B cell (primary cell): ENCODE data around the gene LIMCH1. TPM values are rescaled to one million over a fixed set of nuclear protein-coding genes. Genes with fewer than 3 reads are reported as not detected.

Experiments
- ATAC-seq: fragments of 200-7000 bp; cut with Tn5 transposase; one replicate; pipeline ENCODE4 v1.10.0; 2021; ENCODE audit warnings: low read depth, mild to moderate bottlenecking, moderate number of reproducible peaks, moderate library complexity
- CTCF ChIA-PET: fragments of 350-600 bp; sonication (Branson Sonifier 250); formaldehyde crosslinking; loops from one replicate; lab custom pipeline; 2021; ENCODE audit warnings: antibody characterized with exemption, inconsistent platforms; lab: Charles Lee
- POLR2A ChIA-PET: fragments of 350-600 bp; sonication (Branson Sonifier 250); formaldehyde crosslinking; loops from one replicate; lab custom pipeline; 2021; ENCODE audit warnings: antibody characterized with exemption; lab: Charles Lee
- DNase-seq: peaks from one replicate; pipeline ENCODE4 v3.0.0; 2013
- H2AFZ ChIP-seq: 2 replicates; pipeline ENCODE4 v1.6.1; 2012; ENCODE audit warnings: mild to moderate bottlenecking, low read depth, low read length; ENCODE audit not compliant: insufficient read depth, poor library complexity, severe bottlenecking
- H3K27ac ChIP-seq, 2 donors: 1 replicate in 1 of 2; 2 replicates in 1 of 2; pipeline ENCODE4 v1.5.1; 2012 to 2013; ENCODE audit warnings: low read length in 2 of 2, mild to moderate bottlenecking in 2 of 2, moderate library complexity in 1 of 2
- H3K27me3 ChIP-seq, 4 experiments: fragments of 200-600 bp in 1 of 4; sonication (generic) in 1 of 4; replicated peaks in 1 of 4; 1 replicate in 2 of 4; 2 replicates in 2 of 4; pipeline versions ENCODE4 v1.6.1 to v1.7.0; 2013 to 2016; ENCODE audit warnings: low read length in 3 of 4, mild to moderate bottlenecking in 2 of 4, mixed read lengths in 1 of 4, moderate library complexity in 1 of 4; ENCODE audit not compliant: insufficient read depth in 4 of 4, control insufficient read depth in 3 of 4; ENCODE audit errors: control extremely low read depth in 1 of 4
- H3K36me3 ChIP-seq, 2 experiments: replicated peaks in 1 of 2; 1 replicate in 1 of 2; 2 replicates in 1 of 2; pipeline versions ENCODE4 v1.6.1 to v1.7.1; 2013; ENCODE audit warnings: low read length in 1 of 2; ENCODE audit not compliant: insufficient read depth in 2 of 2, control insufficient read depth in 1 of 2; ENCODE audit errors: control extremely low read depth in 1 of 2, extremely low read depth in 1 of 2
- H3K4me1 ChIP-seq, 2 donors: fragments of 200-600 bp in 1 of 2; sonication (generic) in 1 of 2; 1 replicate in 1 of 2; 2 replicates in 1 of 2; pipeline versions ENCODE4 v1.5.1 to v1.6.1; 2013 to 2017; ENCODE audit warnings: low read length in 2 of 2; ENCODE audit not compliant: control insufficient read depth in 2 of 2, insufficient read depth in 2 of 2
- H3K4me2 ChIP-seq: replicated peaks from 2 replicates; pipeline ENCODE3; 2012; ENCODE audit warnings: mild to moderate bottlenecking, low read depth, low read length; ENCODE audit not compliant: poor library complexity, severe bottlenecking
- H3K4me3 ChIP-seq, 5 experiments: fragments of 200-600 bp in 1 of 5; sonication (generic) in 1 of 5; 1 replicate in 3 of 5; 2 replicates in 2 of 5; pipeline versions ENCODE4 v1.5.1 to v1.7.0; 2011 to 2016; ENCODE audit warnings: low read length in 4 of 5, mild to moderate bottlenecking in 4 of 5, low read depth in 2 of 5, control low read depth in 1 of 5, moderate library complexity in 1 of 5; ENCODE audit not compliant: insufficient read depth in 1 of 5; ENCODE audit errors: control extremely low read depth in 1 of 5, extremely low read depth in 1 of 5
- H3K79me2 ChIP-seq: fragments of 200-600 bp; sonication (generic); one replicate; pipeline ENCODE4 v1.6.0; 2016; ENCODE audit warnings: low read length; ENCODE audit not compliant: control insufficient read depth, insufficient read depth
- H3K9ac ChIP-seq: fragments of 200-600 bp; sonication (generic); 2 replicates; pipeline ENCODE4 v1.6.1; 2017; ENCODE audit warnings: mild to moderate bottlenecking, low read length, moderate library complexity
- H3K9me3 ChIP-seq, 3 donors: one replicate each; pipeline versions ENCODE4 v1.6.1 to v1.7.1; 2013; ENCODE audit warnings: low read length in 2 of 3; ENCODE audit not compliant: control insufficient read depth in 2 of 3, insufficient read depth in 1 of 3; ENCODE audit errors: control extremely low read depth in 1 of 3
- H4K20me1 ChIP-seq: 2 replicates; pipeline ENCODE4 v1.6.0; 2012; ENCODE audit warnings: mild to moderate bottlenecking, low read length; ENCODE audit not compliant: insufficient read depth, control insufficient read depth, poor library complexity, severe bottlenecking
- H3K27ac Mint-ChIP-seq: one replicate; pipeline ENCODE4 v1.8.0; 2021; ENCODE audit warnings: mixed read lengths
- H3K27me3 Mint-ChIP-seq: one replicate; pipeline ENCODE4 v1.8.0; 2021; ENCODE audit warnings: mixed read lengths
- H3K4me1 Mint-ChIP-seq: one replicate; pipeline ENCODE4 v1.8.0; 2021; ENCODE audit warnings: mixed read lengths
- H3K4me3 Mint-ChIP-seq: one replicate; pipeline ENCODE4 v1.8.0; 2021; ENCODE audit warnings: mixed read lengths
- H3K9me3 Mint-ChIP-seq: one replicate; pipeline ENCODE4 v1.8.0; 2022; ENCODE audit warnings: mixed read lengths; ENCODE audit not compliant: insufficient read depth
- EZH2 ChIP-seq: IDR thresholded peaks from 2 replicates; pipeline ENCODE4 v1.6.1; 2012; ENCODE audit warnings: borderline replicate concordance, low read depth, mild to moderate bottlenecking, moderate library complexity, low read length; ENCODE audit not compliant: insufficient read depth, poor library complexity, severe bottlenecking
- WGBS: methylation state at CpG from one replicate; pipeline ENCODE4 v1.1.5; 2013; ENCODE audit warnings: missing lambda C conversion rate; ENCODE audit not compliant: insufficient coverage; 5-methylcytosine and 5-hydroxymethylcytosine counted together
- intact Hi-C: fragments of 100-400 bp; cut with micrococcal nuclease; formaldehyde crosslinking; loops from one replicate; pipeline ENCODE4 v1.10.0; 2022
- polyA plus RNA-seq: library from polyadenylated mRNA; depleted of rRNA; stranded (reverse); fragments of >200 nt; gene quantifications from 2 replicates; pipeline ENCODE4 v1.2.3, GENCODE V29; 2012
- total RNA-seq, 2 donors: library from RNA; stranded (reverse); fragments of 120-200 nt in 1 of 2; gene quantifications; 1 replicate in 1 of 2; 2 replicates in 1 of 2; pipeline versions ENCODE4 v1.2.3 to v1.2.4, GENCODE V29; 2013 to 2022
- TF ChIP-seq, protein P1 (sequence below): fragments of 200-600 bp; IDR thresholded peaks from one replicate; pipeline ENCODE4 v1.8.0; 2022; ENCODE audit warnings: antibody characterized with exemption, mild to moderate bottlenecking

LIMCH1 gene
- total and polyA plus RNA-seq, 2 donors (not counting 1 experiment from before 2014, with no cell fraction given): not detected

DNA sequence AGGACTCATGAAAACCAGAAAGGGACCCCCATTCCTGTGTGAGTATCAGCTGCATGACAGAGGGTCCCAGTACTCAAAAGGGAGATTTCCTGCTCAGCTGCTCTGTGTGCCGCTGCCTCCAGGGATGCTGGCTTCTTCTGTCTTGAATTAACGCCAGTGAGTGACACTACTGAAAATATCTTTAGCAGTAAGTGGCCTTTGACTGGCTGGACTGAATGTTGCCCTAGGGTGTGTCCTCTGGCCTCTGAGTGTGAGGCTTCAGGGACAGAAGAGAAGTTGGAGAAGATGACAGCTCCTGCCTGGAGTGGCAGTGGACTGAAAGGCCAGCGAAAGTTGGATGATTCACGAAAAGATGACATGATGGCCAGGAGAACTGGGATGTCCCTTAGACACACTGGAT, 95.4 kb downstream of the LIMCH1 start:
- Histone ChIP-seq H3K9me3 (no peaks in the 10 kb centered on the region), H3K4me1 (no peaks in the 10 kb centered on the region), H3K9ac (no peak overlapping the region), H3K4me3 (no peak overlapping the region), H3K27me3 (no peaks in the 10 kb centered on the region), H3K4me2 (no peak overlapping the region), H3K79me2 (no peaks in the 10 kb centered on the region), H4K20me1 (no peaks in the 10 kb centered on the region), H2AFZ (no peak overlapping the region), H3K27ac (no peak overlapping the region), H3K36me3 (no peaks in the 10 kb centered on the region)
- H3K4me1 Mint-ChIP-seq: no peaks in the 10 kb centered on the region
- ATAC-seq (no peak), DNase-seq (no peak)
- no peak overlapping the region for H3K27ac Mint-ChIP-seq
- H3K27me3 Mint-ChIP-seq: peaks cover 10% of the 10 kb centered on the region
- TF ChIP-seq EZH2: no peak
- TF ChIP-seq, protein P1, sequence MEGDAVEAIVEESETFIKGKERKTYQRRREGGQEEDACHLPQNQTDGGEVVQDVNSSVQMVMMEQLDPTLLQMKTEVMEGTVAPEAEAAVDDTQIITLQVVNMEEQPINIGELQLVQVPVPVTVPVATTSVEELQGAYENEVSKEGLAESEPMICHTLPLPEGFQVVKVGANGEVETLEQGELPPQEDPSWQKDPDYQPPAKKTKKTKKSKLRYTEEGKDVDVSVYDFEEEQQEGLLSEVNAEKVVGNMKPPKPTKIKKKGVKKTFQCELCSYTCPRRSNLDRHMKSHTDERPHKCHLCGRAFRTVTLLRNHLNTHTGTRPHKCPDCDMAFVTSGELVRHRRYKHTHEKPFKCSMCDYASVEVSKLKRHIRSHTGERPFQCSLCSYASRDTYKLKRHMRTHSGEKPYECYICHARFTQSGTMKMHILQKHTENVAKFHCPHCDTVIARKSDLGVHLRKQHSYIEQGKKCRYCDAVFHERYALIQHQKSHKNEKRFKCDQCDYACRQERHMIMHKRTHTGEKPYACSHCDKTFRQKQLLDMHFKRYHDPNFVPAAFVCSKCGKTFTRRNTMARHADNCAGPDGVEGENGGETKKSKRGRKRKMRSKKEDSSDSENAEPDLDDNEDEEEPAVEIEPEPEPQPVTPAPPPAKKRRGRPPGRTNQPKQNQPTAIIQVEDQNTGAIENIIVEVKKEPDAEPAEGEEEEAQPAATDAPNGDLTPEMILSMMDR: no peak
- no peak overlapping the region for H3K4me3 Mint-ChIP-seq
- ChIA-PET POLR2A (no interaction called here), CTCF (no interaction called here)
- intact Hi-C loops: no loop called here
- no peaks in the 10 kb centered on the region for H3K9me3 Mint-ChIP-seq
- 100% methylated on average over 3 of the region's 4 CpGs for WGBS

DNA sequence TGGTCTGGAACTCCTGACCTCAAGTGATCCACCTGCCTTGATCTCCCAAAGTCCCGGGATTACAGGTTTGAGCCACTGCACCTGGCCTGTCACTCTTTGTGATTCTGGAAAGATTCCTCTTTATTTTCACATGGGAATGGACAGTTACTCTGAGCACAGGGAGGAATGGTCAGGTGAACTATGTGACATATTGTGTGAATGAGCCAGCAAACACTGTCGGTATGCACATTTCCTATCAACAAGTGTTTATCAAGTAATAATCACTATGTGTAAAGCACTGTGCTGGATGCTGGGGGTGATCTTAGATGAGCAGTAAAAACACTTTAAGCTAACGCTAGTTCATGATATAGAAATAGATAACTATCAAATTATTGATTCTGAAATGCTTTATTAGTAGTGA, 97.5 kb downstream of the LIMCH1 start:
- Mint-ChIP-seq H3K9me3 (no peaks in the 10 kb centered on the region), H3K27ac (no peak overlapping the region), H3K4me1 (no peaks in the 10 kb centered on the region), H3K4me3 (no peak overlapping the region), H3K27me3 (peaks cover 26% of the 10 kb centered on the region)
- H4K20me1 ChIP-seq: no peaks in the 10 kb centered on the region
- ATAC-seq: no peak
- H3K4me1 ChIP-seq: no peaks in the 10 kb centered on the region
- H3K36me3 ChIP-seq: no peaks in the 10 kb centered on the region
- no peaks in the 10 kb centered on the region for H3K79me2 ChIP-seq
- POLR2A ChIA-PET: no interaction called here
- no peak overlapping the region for H2AFZ ChIP-seq
- no peaks in the 10 kb centered on the region for H3K27me3 ChIP-seq
- WGBS: no CpG with 5 or more reads among the region's 3 CpGs
- no peaks in the 10 kb centered on the region for H3K9me3 ChIP-seq
- no peak overlapping the region for H3K4me3 ChIP-seq
- DNase-seq: no peak
- no peak overlapping the region for H3K9ac ChIP-seq
- CTCF ChIA-PET: interaction anchor here (0.7 kb wide), 1 partner anchor 13 kb away, joined by 3 read pairs; no protein-coding TSS in a partner anchor
- TF ChIP-seq EZH2: no peak
- TF ChIP-seq, protein P1: no peak
- intact Hi-C loops: no loop called here
- H3K27ac ChIP-seq: no peak overlapping the region
- no peak overlapping the region for H3K4me2 ChIP-seq
